Endothelial cell of umbilical vein (primary cell): ENCODE results near the gene TRIM67. TPM values are rescaled to one million over a fixed set of nuclear protein-coding genes. Genes with fewer than 3 reads are reported as not detected.
"Not testable (repeated sequence)": the region's sequence is repeated elsewhere in the genome, so short reads cannot be mapped to it uniquely, and the experiment has no call there.

Source experiments
- BruUV-seq: library from RNA; stranded (reverse); fragments of 400-500 nt; replicated peaks from 2 replicates; lab custom pipeline; 2021; lab: Mats Ljungman, UMichigan
- CTCF ChIA-PET: fragments of 300-600, 350-600 bp; sonication (Branson Sonifier 250); formaldehyde crosslinking; loops from one replicate; lab custom pipeline; 2021; ENCODE audit warnings: antibody characterized with exemption, inconsistent platforms; lab: Charles Lee
- POLR2A ChIA-PET: fragments of 300-600, 350-600 bp; sonication (Branson Sonifier 250); formaldehyde crosslinking; loops from one replicate; lab custom pipeline; 2021; ENCODE audit warnings: antibody characterized with exemption, inconsistent platforms; lab: Charles Lee
- DNase-seq: peaks from one replicate; pipeline ENCODE4 v3.0.0-alpha.2; 2011; ENCODE audit warnings: low read depth, low spot score
- FAIRE-seq: peaks from 2 replicates; lab custom pipeline; 2011; peaks lifted over from hg19 to GRCh38; lab: Jason Lieb, UNC
- H2AFZ ChIP-seq: 2 replicates; pipeline ENCODE4 v1.6.0; 2012; ENCODE audit warnings: low read depth, low read length, control low read depth, inconsistent platforms
- H3K27ac ChIP-seq: 2 replicates; pipeline ENCODE4 v1.5.1; 2011; ENCODE audit warnings: low read depth, mild to moderate bottlenecking, control low read depth, low read length, moderate library complexity; ENCODE audit not compliant: insufficient read depth
- H3K27me3 ChIP-seq, 2 experiments: 2 replicates each; pipeline versions ENCODE4 v1.6.0 to v1.6.1; 2011; ENCODE audit warnings: low read length in 2 of 2, mixed read lengths in 1 of 2; ENCODE audit not compliant: control insufficient read depth in 2 of 2, insufficient read depth in 2 of 2
- H3K36me3 ChIP-seq, 2 experiments: 2 replicates in 1 of 2; 3 replicates in 1 of 2; pipeline ENCODE4 v1.5.1; 2011; ENCODE audit warnings: low read length in 2 of 2, mild to moderate bottlenecking in 1 of 2, moderate library complexity in 1 of 2; ENCODE audit not compliant: control insufficient read depth in 2 of 2, insufficient read depth in 2 of 2; ENCODE audit errors: extremely low read depth in 1 of 2
- H3K4me1 ChIP-seq: 3 replicates; pipeline ENCODE4 v1.5.1; 2011; ENCODE audit warnings: mild to moderate bottlenecking, low read length; ENCODE audit not compliant: control insufficient read depth, insufficient read depth; ENCODE audit errors: extremely low read depth
- H3K4me2 ChIP-seq: 2 replicates; pipeline ENCODE4 v1.6.1; 2011; ENCODE audit warnings: low read length, control low read depth, mixed read lengths; ENCODE audit not compliant: insufficient read depth
- H3K4me3 ChIP-seq, 3 experiments: fragments of 200-600 bp in 1 of 3; sonication (generic), shearing (Covaris generic) in 1 of 3; replicated peaks in 1 of 3; 2 replicates each; pipeline ENCODE4 v1.5.1; 2011 to 2016; ENCODE audit warnings: control low read depth in 3 of 3, low read length in 3 of 3, mild to moderate bottlenecking in 2 of 3, inconsistent platforms in 1 of 3, low read depth in 1 of 3, moderate library complexity in 1 of 3; ENCODE audit not compliant: insufficient read depth in 1 of 3
- H3K79me2 ChIP-seq: 2 replicates; pipeline ENCODE4 v1.6.0; 2012; ENCODE audit warnings: low read length, inconsistent platforms; ENCODE audit not compliant: control insufficient read depth, insufficient read depth
- H3K9ac ChIP-seq: replicated peaks from 2 replicates; pipeline ENCODE3; 2011; ENCODE audit warnings: low read length, control low read depth; ENCODE audit not compliant: insufficient read depth; ENCODE audit errors: extremely low read depth
- H3K9me1 ChIP-seq: replicated peaks from 3 replicates; pipeline ENCODE4 v1.6.0; 2011; ENCODE audit warnings: mild to moderate bottlenecking, low read length; ENCODE audit not compliant: control insufficient read depth, insufficient read depth; ENCODE audit errors: extremely low read depth
- H3K9me3 ChIP-seq: replicated peaks from 2 replicates; pipeline ENCODE4 v1.5.1; 2012; ENCODE audit warnings: low read length, inconsistent platforms; ENCODE audit not compliant: control insufficient read depth, insufficient read depth
- H4K20me1 ChIP-seq: replicated peaks from 2 replicates; pipeline ENCODE3; 2011; ENCODE audit warnings: mild to moderate bottlenecking, low read length; ENCODE audit not compliant: control insufficient read depth, insufficient read depth; ENCODE audit errors: extremely low read depth
- CTCF ChIP-seq, 2 donors: IDR thresholded peaks; 1 replicate in 1 of 2; 2 replicates in 1 of 2; pipeline ENCODE4 v1.5.1; 2011; ENCODE audit warnings: low read length in 2 of 2, mild to moderate bottlenecking in 2 of 2, moderate library complexity in 2 of 2, control low read depth in 1 of 2, inconsistent platforms in 1 of 2, low read depth in 1 of 2; ENCODE audit not compliant: insufficient read depth in 1 of 2; ENCODE audit errors: extremely low read depth in 1 of 2
- EZH2 ChIP-seq: IDR thresholded peaks from 2 replicates; pipeline ENCODE4 v1.6.1; 2012; ENCODE audit warnings: borderline replicate concordance, low read depth, mild to moderate bottlenecking, moderate library complexity, low read length, inconsistent platforms; ENCODE audit not compliant: severe bottlenecking
- FOS ChIP-seq: IDR thresholded peaks from 2 replicates; pipeline ENCODE4 v1.6.1; 2011; ENCODE audit warnings: mild to moderate bottlenecking, low read length, moderate library complexity, borderline replicate concordance; ENCODE audit not compliant: insufficient read depth
- GATA2 ChIP-seq: IDR thresholded peaks from 2 replicates; pipeline ENCODE4 v1.7.0; 2011; ENCODE audit warnings: low read depth, mild to moderate bottlenecking, moderate library complexity, mixed read lengths, low read length; ENCODE audit not compliant: insufficient read length, insufficient read depth
- JUN ChIP-seq: IDR thresholded peaks from 2 replicates; pipeline ENCODE4 v1.6.1; 2011; ENCODE audit warnings: borderline replicate concordance, low read depth; ENCODE audit not compliant: insufficient read length, insufficient read depth
- MAX ChIP-seq: IDR thresholded peaks from 2 replicates; pipeline ENCODE4 v1.6.1; 2011; ENCODE audit not compliant: insufficient read depth, insufficient read length
- MYC ChIP-seq: IDR thresholded peaks from one replicate; pipeline ENCODE4 v1.6.1; 2011; ENCODE audit warnings: mild to moderate bottlenecking, low read depth, low read length
- POLR2A ChIP-seq: IDR thresholded peaks from 2 replicates; pipeline ENCODE4 v1.6.1; 2012; ENCODE audit warnings: low read depth, mild to moderate bottlenecking, control low read depth, low read length
- POLR2AphosphoS5 ChIP-seq: IDR thresholded peaks from 2 replicates; pipeline ENCODE4 v1.6.1; 2012; ENCODE audit warnings: low read depth, mild to moderate bottlenecking, control low read depth, low read length, moderate library complexity; ENCODE audit not compliant: insufficient read depth
- dilution Hi-C: fragments of 300-500 bp; cut with MboI; formaldehyde crosslinking; loops from one replicate; pipeline ENCODE4 v1.15.0; 2019; ENCODE audit warnings: low sequenced_read_pairs; ENCODE audit not compliant: extremely low pct_ligation_motif_present
- intact Hi-C: fragments of 100-400 bp; cut with micrococcal nuclease; formaldehyde crosslinking; loops from one replicate; pipeline ENCODE4 v1.10.0; 2022
- polyA plus RNA-seq, 4 experiments: library from polyadenylated mRNA; depleted of rRNA in 3 of 4; stranded (reverse) in 3 of 4; unstranded in 1 of 4; fragments of >200 nt; gene quantifications; 2 replicates each; pipeline versions ENCODE4 v1.2.1 to v1.2.3, GENCODE V29; 2011 to 2012; ENCODE audit warnings: missing spikeins in 1 of 4
- total RNA-seq: library from RNA; stranded (reverse); gene quantifications from 2 replicates; pipeline ENCODE4 v1.2.3, GENCODE V29; 2021

Gene TRIM67
- total and polyA plus RNA-seq, 2 donors (not counting 3 experiments of a cell fraction or from before 2014, with no cell fraction given) = not detected

- Histone ChIP-seq H3K4me2 (no peak overlapping the region), H3K79me2 (no peaks in the 10 kb centered on the region), H3K36me3 (no peaks in the 10 kb centered on the region), H3K9me1 (no peaks in the 10 kb centered on the region), H3K4me1 (no peaks in the 10 kb centered on the region), H3K9ac (no peak overlapping the region), H3K9me3 (no peaks in the 10 kb centered on the region), H4K20me1 (no peaks in the 10 kb centered on the region), H2AFZ (no peak overlapping the region), H3K27ac (no peak overlapping the region), H3K4me3 (no peak overlapping the region), H3K27me3 (no peaks in the 10 kb centered on the region)
- TF ChIP-seq JUN = no peak
- TF ChIP-seq MAX = no peak
- TF ChIP-seq FOS = no peak
- TF ChIP-seq POLR2AphosphoS5 = no peak
- no peak for TF ChIP-seq MYC
- TF ChIP-seq CTCF (IDR thresholded peaks at IDR 0.05; ENCODE audit: extremely low read depth in 1 of 2, insufficient read depth in 1 of 2, low read depth in 1 of 2, low read length in 2 of 2) = no peak
- no peak for TF ChIP-seq GATA2
- no peak for TF ChIP-seq POLR2A
- no peak for TF ChIP-seq EZH2
- FAIRE-seq (no peak), DNase-seq (no peak)
- BruUV-seq = no TSS peak
- POLR2A ChIA-PET = no interaction called here
- intact Hi-C loops = no loop called here
- CTCF ChIA-PET = no interaction called here
- dilution Hi-C loops = no loop called here
Observed at GRCh38 chr1:231130544-231130943, 31.3 kb upstream of the TRIM67 start.

DNA sequence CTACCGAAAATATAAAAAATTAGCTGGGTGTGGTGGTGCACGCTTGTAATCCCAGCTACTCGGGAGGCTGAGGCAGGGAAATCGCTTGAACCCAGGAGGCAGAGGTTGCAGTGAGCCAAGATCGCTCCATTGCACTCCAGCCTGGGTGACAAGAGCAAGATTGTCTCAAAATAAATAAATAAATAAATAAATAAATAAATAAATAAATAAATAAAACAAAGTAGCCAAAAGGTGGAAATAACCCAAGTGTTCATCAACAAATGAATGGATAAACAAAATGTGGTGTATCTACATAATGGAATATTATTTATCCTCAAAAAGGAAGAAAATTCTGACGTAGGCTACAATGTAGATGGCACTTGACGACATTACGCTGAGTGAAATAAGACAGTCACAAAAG is 29.3 kb upstream of the TRIM67 start:
- H3K36me3 ChIP-seq, H3K9me1 ChIP-seq, H3K4me3 ChIP-seq, H4K20me1 ChIP-seq, BruUV-seq, H3K4me1 ChIP-seq, FAIRE-seq, H3K27ac ChIP-seq, H3K9ac ChIP-seq, DNase-seq, CTCF ChIA-PET, dilution Hi-C loops, intact Hi-C loops, H3K27me3 ChIP-seq, H2AFZ ChIP-seq, H3K4me2 ChIP-seq, POLR2A ChIA-PET, H3K79me2 ChIP-seq, H3K9me3 ChIP-seq: not testable (repeated sequence)
